Retinal pigment epithelial cell (primary cell): Measurements from ENCODE around the gene OPHN1.
A peak's percentile ranks its signal among the peaks of the same experiment; 100 is the strongest.
"Not testable (repeated sequence)": the region's sequence is repeated elsewhere in the genome, so short reads cannot be mapped to it uniquely, and the experiment has no call there.

Source experiments
- DNase-seq: peaks from one replicate; pipeline ENCODE4 v3.0.0-alpha.2; 2010; ENCODE audit warnings: low read depth
- H3K4me3 ChIP-seq: 2 replicates; pipeline ENCODE4 v1.5.1; 2011; ENCODE audit warnings: mild to moderate bottlenecking, low read length, control low read depth, moderate library complexity
- TF ChIP-seq, protein P1 (sequence below): conservative IDR thresholded peaks from 2 replicates; pipeline ENCODE4 v1.5.1; 2011; ENCODE audit warnings: low read depth, low read length, control low read depth, inconsistent platforms

OPHN1 gene

DNA sequence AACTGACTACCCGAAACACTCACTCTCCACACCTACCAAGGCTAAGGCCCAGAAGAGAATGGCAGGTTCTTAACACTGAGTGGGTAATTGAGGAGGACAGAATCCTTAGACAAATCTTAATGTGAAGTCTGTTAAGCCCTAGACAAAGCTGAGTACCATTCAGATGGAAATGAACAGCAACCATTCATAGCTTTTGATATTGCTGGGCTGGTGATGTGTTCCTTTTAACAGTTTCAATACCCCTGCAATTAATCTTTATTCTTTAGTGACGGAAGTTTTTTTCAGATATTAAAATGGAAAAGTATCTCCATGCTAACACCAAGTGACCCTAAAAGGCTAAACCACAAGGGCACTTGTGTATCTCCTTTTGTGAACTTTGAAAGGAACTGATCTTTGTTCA, 334.9 kb downstream of the OPHN1 start:
- no peak overlapping the region for H3K4me3 ChIP-seq
- DNase-seq: no peak
- TF ChIP-seq, protein P1, sequence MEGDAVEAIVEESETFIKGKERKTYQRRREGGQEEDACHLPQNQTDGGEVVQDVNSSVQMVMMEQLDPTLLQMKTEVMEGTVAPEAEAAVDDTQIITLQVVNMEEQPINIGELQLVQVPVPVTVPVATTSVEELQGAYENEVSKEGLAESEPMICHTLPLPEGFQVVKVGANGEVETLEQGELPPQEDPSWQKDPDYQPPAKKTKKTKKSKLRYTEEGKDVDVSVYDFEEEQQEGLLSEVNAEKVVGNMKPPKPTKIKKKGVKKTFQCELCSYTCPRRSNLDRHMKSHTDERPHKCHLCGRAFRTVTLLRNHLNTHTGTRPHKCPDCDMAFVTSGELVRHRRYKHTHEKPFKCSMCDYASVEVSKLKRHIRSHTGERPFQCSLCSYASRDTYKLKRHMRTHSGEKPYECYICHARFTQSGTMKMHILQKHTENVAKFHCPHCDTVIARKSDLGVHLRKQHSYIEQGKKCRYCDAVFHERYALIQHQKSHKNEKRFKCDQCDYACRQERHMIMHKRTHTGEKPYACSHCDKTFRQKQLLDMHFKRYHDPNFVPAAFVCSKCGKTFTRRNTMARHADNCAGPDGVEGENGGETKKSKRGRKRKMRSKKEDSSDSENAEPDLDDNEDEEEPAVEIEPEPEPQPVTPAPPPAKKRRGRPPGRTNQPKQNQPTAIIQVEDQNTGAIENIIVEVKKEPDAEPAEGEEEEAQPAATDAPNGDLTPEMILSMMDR: no peak

DNA sequence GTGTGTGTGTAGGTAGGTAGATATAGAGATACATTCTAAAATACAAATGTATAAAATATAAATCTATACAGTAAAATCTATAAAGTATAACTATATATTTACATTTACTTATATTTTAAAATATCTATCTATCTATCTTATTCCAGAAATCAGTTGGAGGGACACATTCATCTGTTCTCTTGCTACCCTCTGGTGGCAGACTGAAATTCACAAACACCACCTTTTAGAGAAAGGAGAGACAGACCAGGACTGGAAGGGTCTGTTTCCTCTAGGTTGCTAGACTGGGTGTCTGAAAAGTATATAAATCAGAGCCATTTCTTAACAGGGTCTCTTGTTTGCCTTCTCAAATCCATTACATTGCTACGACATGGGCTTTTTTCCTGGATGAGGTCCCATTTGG, 343.0 kb downstream of the OPHN1 start:
- H3K4me3 ChIP-seq: no peak overlapping the region
- DNase-seq: no peak
- TF ChIP-seq, protein P1: peak; percentile 19

DNA sequence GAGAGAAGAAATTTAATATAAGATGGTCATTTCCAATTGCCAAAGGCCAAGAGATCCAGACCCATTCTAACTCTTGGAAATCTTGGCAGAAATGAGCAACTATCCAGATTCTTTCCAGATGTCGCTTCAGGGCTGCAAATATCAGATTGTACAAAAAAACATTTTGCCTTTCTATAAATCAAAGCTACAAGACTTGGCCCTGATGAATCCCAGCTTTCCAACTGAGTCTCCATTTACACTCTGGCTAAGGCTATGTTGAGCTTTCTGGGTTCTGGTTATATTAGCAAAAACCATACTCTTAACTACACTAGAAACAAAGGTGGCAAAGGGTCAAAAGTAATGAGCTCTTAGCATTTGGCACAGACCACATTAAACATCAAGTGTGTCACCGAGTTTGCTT, 345.8 kb downstream of the OPHN1 start:
- no peak for DNase-seq
- TF ChIP-seq, protein P1: no peak

DNA sequence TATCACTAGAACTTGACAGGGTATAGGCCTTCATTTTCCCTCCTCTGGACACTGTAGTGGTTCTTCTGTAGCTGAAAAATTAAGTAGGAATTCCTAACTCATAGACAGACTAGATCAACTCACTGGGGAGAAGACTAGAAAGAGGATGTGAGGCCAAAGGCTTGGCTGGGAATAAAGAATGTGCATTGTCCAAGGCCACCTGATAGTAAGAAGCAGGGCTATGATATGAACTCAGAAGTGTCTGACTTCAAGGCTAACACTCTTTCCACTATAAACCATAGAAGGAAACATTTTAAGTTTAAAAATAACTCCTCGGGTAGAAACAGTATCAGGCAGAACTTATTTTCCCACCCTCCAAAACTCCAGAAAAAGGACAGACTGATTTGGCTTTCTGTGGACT, 346.6 kb downstream of the OPHN1 start:
- no peak for DNase-seq
- TF ChIP-seq, protein P1: no peak
- no peak overlapping the region for H3K4me3 ChIP-seq

More for the DNA sequence above, 345.8 kb downstream of the OPHN1 start:
- H3K4me3 ChIP-seq: no peak overlapping the region

DNA sequence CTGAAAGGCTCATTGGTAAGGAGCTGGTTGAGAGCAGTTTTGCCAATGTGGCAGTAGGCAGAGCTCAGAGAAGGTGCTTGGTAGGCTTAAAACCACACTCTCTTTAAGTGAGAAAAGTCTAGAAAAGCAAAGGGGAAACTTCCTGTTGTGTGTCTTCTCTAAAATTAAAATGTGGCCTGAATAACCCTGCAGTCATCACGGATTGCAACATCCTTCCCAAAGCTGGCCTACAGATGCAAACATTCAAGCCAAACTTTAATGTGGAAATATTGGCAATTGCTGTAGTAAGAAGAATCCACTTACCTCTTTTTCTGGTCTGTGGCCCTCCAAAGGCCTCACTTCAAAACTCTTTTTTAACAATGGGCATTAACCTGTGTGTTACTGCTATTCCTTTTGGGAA, 348.5 kb downstream of the OPHN1 start:
- DNase-seq: no peak
- no peak overlapping the region for H3K4me3 ChIP-seq
- TF ChIP-seq, protein P1: no peak

DNA sequence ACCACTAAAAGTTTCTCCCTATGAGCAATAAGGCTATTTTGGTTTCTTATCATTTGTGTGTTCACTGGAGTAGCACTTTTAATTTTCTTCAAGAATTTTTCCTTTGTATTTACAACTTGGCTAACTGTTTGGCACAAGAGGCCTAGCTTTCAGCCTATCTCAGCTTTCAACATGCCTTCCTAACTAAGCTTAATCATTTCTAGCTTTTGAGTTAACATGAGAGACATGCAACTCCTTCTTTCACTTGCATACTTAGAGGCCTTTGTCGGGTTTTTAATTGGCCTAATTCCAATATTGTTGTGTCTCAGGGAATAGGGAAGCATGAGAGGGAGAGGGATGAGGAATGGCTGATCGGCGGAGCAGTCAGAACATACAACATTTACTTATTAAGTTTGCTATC, 349.8 kb downstream of the OPHN1 start:
- no peak for DNase-seq
- H3K4me3 ChIP-seq: no peak overlapping the region
- TF ChIP-seq, protein P1: no peak

DNA sequence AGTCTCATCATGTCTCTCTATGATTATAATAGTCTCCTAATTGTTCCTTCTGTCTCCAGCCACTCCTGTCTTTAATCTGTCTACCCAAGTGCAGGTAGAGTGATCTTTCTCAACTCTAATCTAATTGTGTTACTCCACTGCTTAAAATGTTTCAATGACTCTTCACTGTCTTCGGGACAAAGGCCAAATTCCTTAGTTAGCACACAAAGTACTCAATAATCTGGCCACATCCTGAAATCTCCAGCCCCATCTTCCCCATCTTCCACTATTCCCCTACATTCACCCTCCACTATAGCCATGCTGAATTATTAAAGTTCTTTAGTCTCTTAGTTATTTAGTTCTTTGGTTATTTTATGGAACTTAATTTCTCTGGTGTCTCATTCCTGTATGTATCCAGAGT, 353.3 kb downstream of the OPHN1 start:
- H3K4me3 ChIP-seq: no peak overlapping the region
- no peak for DNase-seq
- TF ChIP-seq, protein P1: no peak

DNA sequence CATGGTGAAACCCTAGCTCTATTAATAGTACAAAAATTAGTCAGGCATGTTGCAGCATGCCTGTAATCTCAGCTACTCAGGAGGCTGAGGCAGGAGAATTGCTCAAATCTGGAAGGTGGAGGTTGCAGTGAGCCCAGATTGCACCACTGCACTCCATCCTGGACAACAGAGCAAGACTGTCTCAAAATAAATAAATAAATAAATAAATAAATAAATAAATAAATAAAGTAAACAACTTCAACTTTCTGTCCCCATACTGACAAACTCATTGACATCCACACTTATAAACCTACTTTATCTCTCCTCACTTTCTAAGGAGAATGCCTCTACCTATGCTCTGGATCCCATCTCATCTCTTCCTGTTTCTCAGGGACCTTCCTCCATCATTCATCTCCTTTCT, 354.5 kb downstream of the OPHN1 start:
- H3K4me3 ChIP-seq, DNase-seq: not testable (repeated sequence)
